Keratinocyte (primary cell): ENCODE results near the gene DCLRE1A.

Experiments used
- CTCF ChIP-seq, 3 experiments: IDR thresholded peaks in 1 of 3; conservative IDR thresholded peaks in 1 of 3; optimal IDR thresholded peaks in 1 of 3; 2 replicates in 2 of 3; 3 replicates in 1 of 3; pipeline versions ENCODE3 to v1.5.1; 2011; ENCODE audit warnings: low read length in 3 of 3, mild to moderate bottlenecking in 3 of 3, moderate library complexity in 2 of 3, control low read depth in 1 of 3, inconsistent platforms in 1 of 3; ENCODE audit not compliant: insufficient read depth in 2 of 3; ENCODE audit errors: extremely low read depth in 1 of 3
- EZH2 ChIP-seq: IDR thresholded peaks from one replicate; pipeline ENCODE4 v1.6.1; 2012; ENCODE audit warnings: inconsistent platforms, mild to moderate bottlenecking, low read length, moderate library complexity

GRCh38 chr10:113876461-113876860, 22.6 kb upstream of the DCLRE1A start:
- TF ChIP-seq CTCF (optimal IDR thresholded peaks at IDR 0.05 in 1 of 3, IDR thresholded peaks at IDR 0.05 in 1 of 3, conservative IDR thresholded peaks at IDR 0.05 in 1 of 3; ENCODE audit: extremely low read depth in 1 of 3, insufficient read depth in 2 of 3, low read length in 3 of 3) = no peak
- no peak for TF ChIP-seq EZH2
